Posterior vena cava (tissue), 2 donors: Measurements from ENCODE around the gene CSAG1. TPM values are rescaled to one million over a fixed set of nuclear protein-coding genes. Genes with fewer than 3 reads are reported as not detected.
"Not testable (repeated sequence)": the region's sequence is repeated elsewhere in the genome, so short reads cannot be mapped to it uniquely, and the experiment has no call there.

Source experiments
- DNase-seq: peaks from one replicate; pipeline ENCODE4 v3.0.0-alpha.2; 2020; ENCODE audit warnings: low spot score
- intact Hi-C, 2 donors: fragments of 100-400 bp; cut with DNase I; formaldehyde crosslinking; loops; one replicate each; pipeline versions ENCODE4 v1.14.1 to v1.14.2; 2022 to 2023
- total RNA-seq, 2 donors: library from RNA; stranded (reverse); fragmentation: NEBNext Ultra II Directional; extraction: Animal tissue kit (Norgen Biotek cat#: 25700); gene quantifications; one replicate each; pipeline ENCODE4 v1.2.1, GENCODE V29; 2021
- donor health status: DM: yes; HTN: yes; CAD: no.
- donor health status: DM: yes; HTN: yes; CAD: no.

Gene CSAG1
- total RNA-seq, 2 donors from 2014 or later = not detected

DNA sequence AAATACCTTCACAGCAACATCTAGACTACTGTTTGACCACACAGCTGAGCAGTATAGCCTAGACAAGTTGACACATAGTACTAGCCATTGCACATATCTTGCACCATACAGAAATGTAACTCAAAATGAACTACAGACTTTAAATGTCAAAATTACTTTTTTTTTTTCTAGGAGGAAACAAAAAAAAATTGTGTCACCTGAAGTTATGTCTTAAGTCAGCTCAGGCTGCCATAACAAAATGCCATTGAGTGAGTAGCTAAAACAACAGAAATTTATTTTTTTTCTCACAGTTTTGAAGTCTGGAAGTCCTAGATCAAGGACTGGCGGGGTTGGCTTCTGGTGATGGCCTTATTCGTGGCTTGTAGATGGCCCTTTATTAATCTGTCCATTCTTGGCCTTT lies 24.3 kb downstream of the CSAG1 start, which contains the start of gene CSAG2:
Gene CSAG2, minus strand, starts transcription at position 101 of the 400 bp plus-strand sequence. CDS start 161 bp downstream, outside the sequence.
- intact Hi-C loops, DNase-seq: not testable (repeated sequence)

DNA sequence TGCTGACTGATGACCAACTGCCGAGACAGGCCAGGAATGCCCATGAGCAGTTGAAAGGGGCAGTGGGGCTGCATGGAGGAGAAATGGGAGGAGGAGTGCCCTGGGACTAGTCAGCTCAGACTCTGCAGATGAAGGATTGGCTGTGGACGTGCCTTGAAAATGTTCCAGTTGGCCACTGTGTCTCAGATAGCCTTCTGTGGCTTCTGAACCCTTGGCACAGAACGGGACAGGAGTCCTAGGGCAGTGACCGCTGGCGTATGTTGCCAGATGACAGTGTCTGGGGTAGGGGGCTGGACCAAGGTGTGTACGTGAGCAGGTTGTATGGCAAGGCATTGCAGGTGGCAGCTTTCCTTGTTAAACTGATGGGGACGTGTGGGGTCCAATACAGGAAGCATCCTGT lies 27.0 kb downstream of the CSAG1 start:
- DNase-seq, intact Hi-C loops: not testable (repeated sequence)

DNA sequence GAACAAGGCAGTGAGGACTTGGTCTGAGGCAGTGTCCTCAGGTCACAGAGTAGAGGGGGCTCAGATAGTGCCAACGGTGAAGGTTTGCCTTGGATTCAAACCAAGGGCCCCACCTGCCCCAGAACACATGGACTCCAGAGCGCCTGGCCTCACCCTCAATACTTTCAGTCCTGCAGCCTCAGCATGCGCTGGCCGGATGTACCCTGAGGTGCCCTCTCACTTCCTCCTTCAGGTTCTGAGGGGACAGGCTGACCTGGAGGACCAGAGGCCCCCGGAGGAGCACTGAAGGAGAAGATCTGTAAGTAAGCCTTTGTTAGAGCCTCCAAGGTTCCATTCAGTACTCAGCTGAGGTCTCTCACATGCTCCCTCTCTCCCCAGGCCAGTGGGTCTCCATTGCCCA lies 33.1 kb downstream of the CSAG1 start:
- peak; percentile 74 for DNase-seq
- intact Hi-C loops = not testable (repeated sequence)

- intact Hi-C loops, DNase-seq: not testable (repeated sequence)
Observed at GRCh38 chrX:152697952-152698931, 35.3 kb downstream of the CSAG1 start, which contains the start of gene MAGEA3. Gene MAGEA3, plus strand, starts transcription at chrX:152698794. Its CDS starts 2,039 bp downstream, at chrX:152700833.

GRCh38 chrX:152681012-152681411 lies 52.5 kb downstream of the CSAG1 start:
- intact Hi-C loops, DNase-seq: not testable (repeated sequence)

Other genes starting within 250 kb of the CSAG1 start
- not detected for gene GABRQ, start 95.8 kb downstream of the CSAG1 start, total RNA-seq
- not detected for gene MAGEA3, start 34.9 kb downstream of the CSAG1 start, total RNA-seq
- not detected for gene CSAG2, start 24.4 kb downstream of the CSAG1 start, total RNA-seq
- not detected for gene MAGEA2B, start 19.1 kb downstream of the CSAG1 start, total RNA-seq
- not detected for gene MAGEA12, start within 50 bp of the CSAG1 start, total RNA-seq
- gene MAGEA2, start 20.1 kb upstream of the CSAG1 start, total RNA-seq = not detected
- not detected for gene CSAG3, start 25.5 kb upstream of the CSAG1 start, total RNA-seq
- not detected for gene MAGEA6, start 36.0 kb upstream of the CSAG1 start, total RNA-seq
- 10 to 100 TPM; 27.9 to 33.1 TPM for gene CETN2, start 97.0 kb upstream of the CSAG1 start, total RNA-seq
- gene NSDHL, start 97.3 kb upstream of the CSAG1 start, total RNA-seq = 10 to 100 TPM in 1 of 2 donors, 1 to 10 TPM in 1; 9.4 to 10.7 TPM
- gene ZNF185, start 164.3 kb upstream of the CSAG1 start, total RNA-seq = 1 to 10 TPM; 2.8 to 7.9 TPM